Testis (tissue), 3 donors: ENCODE measurements around the gene MOSPD3. TPM values are rescaled to one million over a fixed set of nuclear protein-coding genes. Genes with fewer than 3 reads are reported as not detected.

Experiments used
- DNase-seq: peaks from one replicate; pipeline ENCODE4 v3.0.0-alpha.2; 2019
- H3K27ac ChIP-seq, 2 donors: fragments of 200-600 bp; sonication (generic); one replicate each; pipeline ENCODE4 v1.5.1; 2019
- H3K27me3 ChIP-seq: fragments of 200-600 bp; sonication (generic); one replicate; pipeline ENCODE4 v1.5.1; 2019
- H3K36me3 ChIP-seq: fragments of 200-600 bp; sonication (generic); one replicate; pipeline ENCODE4 v1.5.1; 2017; ENCODE audit warnings: low read depth; ENCODE audit errors: missing control alignments
- H3K4me1 ChIP-seq: fragments of 200-600 bp; sonication (generic); one replicate; pipeline ENCODE4 v1.5.1; 2019
- H3K4me3 ChIP-seq, 2 donors: fragments of 200-600 bp; sonication (generic); one replicate each; pipeline ENCODE4 v1.5.1; 2017 to 2019
- H3K9me3 ChIP-seq: fragments of 200-600 bp; sonication (generic); one replicate; pipeline ENCODE4 v1.5.1; 2017
- POLR2A ChIP-seq: fragments of 450-650 bp; IDR thresholded peaks from one replicate; pipeline ENCODE4 v1.6.1; 2017; ENCODE audit warnings: antibody characterized with exemption, mild to moderate bottlenecking, moderate library complexity
- WGBS, 2 donors: methylation state at CpG; one replicate each; pipeline ENCODE4 v1.1.5; 2018; 5-methylcytosine and 5-hydroxymethylcytosine counted together
- intact Hi-C: fragments of 100-400 bp; cut with DNase I; formaldehyde crosslinking; loops from one replicate; pipeline ENCODE4 v1.15.1; 2023; ENCODE audit warnings: low total_unique reads
- polyA plus RNA-seq: library from polyadenylated mRNA; stranded (reverse); fragments of 350-450 nt; fragmentation: Illumina TruSeq; extraction: RNeasy Lipid Tissue Mini Kit (QIAGEN cat#74804); gene quantifications from one replicate; pipeline ENCODE4 v1.2.3, GENCODE V29; 2014; ENCODE audit warnings: low read depth, low replicate concordance; ENCODE audit not compliant: insufficient read depth
- total RNA-seq, 2 donors: library from RNA; depleted of rRNA; stranded (reverse); fragments of >200 nt; gene quantifications; one replicate each; pipeline ENCODE4 v1.2.3, GENCODE V29; 2016
- TF ChIP-seq, protein P1 (sequence below), 3 experiments: fragments of 450-650 bp in 2 of 3; fragments of 200-600 bp in 1 of 3; sonication (generic) in 1 of 3; IDR thresholded peaks; one replicate each; pipeline ENCODE4 v1.5.1; 2016 to 2019; ENCODE audit warnings: antibody characterized with exemption in 3 of 3, mild to moderate bottlenecking in 2 of 3, moderate library complexity in 1 of 3

The MOSPD3 gene
- total and polyA plus RNA-seq, 3 donors from 2014 or later: 40.6 to 78.9 (median 62.8) TPM

DNA sequence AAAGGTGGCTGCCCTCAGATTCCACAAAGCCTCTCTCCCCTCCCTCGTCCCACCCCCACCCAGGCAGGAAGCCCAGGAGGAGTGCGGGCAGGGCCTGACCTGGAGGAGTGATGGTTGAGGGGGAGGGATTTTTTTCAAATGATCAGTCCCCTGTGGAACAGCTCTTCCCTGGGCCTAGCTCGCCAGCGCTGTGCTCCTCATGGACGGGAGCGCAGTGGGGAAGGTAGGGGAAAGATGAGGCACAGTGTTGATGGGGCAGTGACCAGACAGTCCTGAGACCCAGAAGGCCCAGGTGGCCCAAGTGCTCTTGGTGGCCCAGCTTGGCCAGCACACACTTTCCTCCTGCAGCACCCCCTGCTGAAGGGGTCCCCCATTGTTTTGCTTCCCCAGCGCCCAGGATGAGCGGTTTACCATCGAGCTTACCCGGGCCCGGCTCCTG is 47.2 kb upstream of the MOSPD3 start:
- H3K9me3 ChIP-seq: no peaks in the 10 kb centered on the region
- intact Hi-C loops: loop anchor here (5.0 kb wide), 1 partner anchor 127 kb away; the partner anchor contains the start of gene GIGYF1

DNA sequence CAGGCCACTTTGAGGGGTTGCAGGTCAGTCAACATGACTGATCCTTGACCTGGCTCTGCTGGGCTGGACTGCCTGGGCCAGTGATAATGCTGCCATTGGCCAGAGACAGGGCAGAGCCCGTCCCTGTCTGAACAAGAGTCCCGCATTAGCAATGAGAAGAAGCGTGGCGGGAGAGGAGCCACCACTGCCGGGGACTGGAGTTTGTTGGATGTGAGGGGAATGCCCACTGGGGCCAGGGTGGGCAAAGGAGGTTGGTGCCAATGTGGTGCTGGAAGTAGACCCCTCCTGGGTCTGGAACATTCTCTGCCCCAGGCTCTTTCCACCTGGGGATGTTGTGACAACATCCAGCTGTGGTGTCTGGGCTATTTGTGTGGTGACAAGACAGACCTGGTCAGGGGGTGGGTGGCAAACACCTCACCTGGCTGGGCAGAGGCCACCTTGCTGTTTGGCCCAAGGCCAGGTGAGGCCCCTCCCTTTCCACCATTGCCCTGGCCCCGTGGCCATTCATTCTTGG is 46.3 kb upstream of the MOSPD3 start:
- H3K4me3 ChIP-seq: no peak overlapping the region
- intact Hi-C loops: loop anchor here (5.0 kb wide), 1 partner anchor 126 kb away; the partner anchor contains the start of gene GIGYF1
- no peak for DNase-seq
- no peaks in the 10 kb centered on the region for H3K9me3 ChIP-seq
- peak overlapping the region in 1 of 2 donors; percentile 46 for H3K27ac ChIP-seq
- 85 to 93% methylated on average over 5 to 6 of the region's 6 CpGs for WGBS, 2 donors
- H3K4me1 ChIP-seq: peaks cover 41% of the 10 kb centered on the region
- H3K36me3 ChIP-seq: no peaks in the 10 kb centered on the region
- TF ChIP-seq POLR2A: no peak
- TF ChIP-seq, protein P1, sequence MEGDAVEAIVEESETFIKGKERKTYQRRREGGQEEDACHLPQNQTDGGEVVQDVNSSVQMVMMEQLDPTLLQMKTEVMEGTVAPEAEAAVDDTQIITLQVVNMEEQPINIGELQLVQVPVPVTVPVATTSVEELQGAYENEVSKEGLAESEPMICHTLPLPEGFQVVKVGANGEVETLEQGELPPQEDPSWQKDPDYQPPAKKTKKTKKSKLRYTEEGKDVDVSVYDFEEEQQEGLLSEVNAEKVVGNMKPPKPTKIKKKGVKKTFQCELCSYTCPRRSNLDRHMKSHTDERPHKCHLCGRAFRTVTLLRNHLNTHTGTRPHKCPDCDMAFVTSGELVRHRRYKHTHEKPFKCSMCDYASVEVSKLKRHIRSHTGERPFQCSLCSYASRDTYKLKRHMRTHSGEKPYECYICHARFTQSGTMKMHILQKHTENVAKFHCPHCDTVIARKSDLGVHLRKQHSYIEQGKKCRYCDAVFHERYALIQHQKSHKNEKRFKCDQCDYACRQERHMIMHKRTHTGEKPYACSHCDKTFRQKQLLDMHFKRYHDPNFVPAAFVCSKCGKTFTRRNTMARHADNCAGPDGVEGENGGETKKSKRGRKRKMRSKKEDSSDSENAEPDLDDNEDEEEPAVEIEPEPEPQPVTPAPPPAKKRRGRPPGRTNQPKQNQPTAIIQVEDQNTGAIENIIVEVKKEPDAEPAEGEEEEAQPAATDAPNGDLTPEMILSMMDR (IDR thresholded peaks at IDR 0.05): no peak
- H3K27me3 ChIP-seq: no peaks in the 10 kb centered on the region

More for the DNA sequence above, 47.2 kb upstream of the MOSPD3 start:
- Histone ChIP-seq H3K4me3 (no peak overlapping the region), H3K4me1 (peaks cover 39% of the 10 kb centered on the region), H3K27me3 (no peaks in the 10 kb centered on the region), H3K27ac (no peak overlapping the region), H3K36me3 (no peaks in the 10 kb centered on the region)
- TF ChIP-seq, protein P1 (IDR thresholded peaks at IDR 0.05): no peak
- no peak for TF ChIP-seq POLR2A
- no peak for DNase-seq
- 80 to 94% methylated on average over 10 to 11 of the region's 11 CpGs for WGBS, 2 donors

DNA sequence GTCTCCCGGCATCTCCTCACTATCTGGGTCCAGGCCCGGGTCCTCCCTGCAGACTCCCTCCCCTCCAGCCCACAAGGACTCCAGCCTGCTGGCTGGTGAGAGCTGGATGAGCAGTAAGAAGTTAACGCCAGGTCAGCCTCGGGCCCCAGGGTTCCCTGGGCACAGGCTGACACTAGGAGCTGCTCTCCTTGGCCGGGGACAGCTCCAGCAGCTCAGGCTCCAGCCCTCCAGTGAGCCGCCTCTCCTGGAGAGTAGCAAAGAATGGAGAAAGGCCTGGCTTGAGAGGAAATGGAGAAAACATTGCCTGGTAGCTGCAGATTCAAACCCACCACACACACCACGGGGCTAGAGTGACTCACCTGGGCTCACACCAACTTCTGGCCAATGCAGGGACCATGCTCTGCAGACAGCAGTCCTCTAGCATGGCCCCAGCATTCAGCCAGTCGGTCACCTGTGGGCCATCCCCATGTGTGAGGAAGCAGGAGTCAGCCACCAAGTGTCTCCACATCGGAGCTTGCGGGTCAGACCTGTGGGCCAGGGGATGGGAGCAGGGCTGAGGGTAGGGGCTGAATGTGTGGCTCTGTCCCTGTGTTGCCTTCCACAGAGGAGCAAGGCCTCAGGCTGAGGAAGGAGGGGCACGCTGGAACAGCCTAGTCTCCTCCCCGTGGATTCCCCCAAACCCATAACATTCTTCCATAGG is 45.2 kb upstream of the MOSPD3 start:
- no peak overlapping the region for H3K4me3 ChIP-seq
- intact Hi-C loops: loop anchor here (5.0 kb wide), 1 partner anchor 125 kb away; the partner anchor contains the start of gene GIGYF1
- H3K27ac ChIP-seq: peak overlapping the region; percentile 46 to 83
- no peaks in the 10 kb centered on the region for H3K27me3 ChIP-seq
- no peak for TF ChIP-seq POLR2A
- TF ChIP-seq, protein P1 (IDR thresholded peaks at IDR 0.05): no peak
- WGBS, 2 donors: 39 to 57% methylated on average over 7 to 12 of the region's 12 CpGs
- H3K36me3 ChIP-seq: no peaks in the 10 kb centered on the region
- no peak for DNase-seq
- no peaks in the 10 kb centered on the region for H3K9me3 ChIP-seq
- peaks cover 41% of the 10 kb centered on the region for H3K4me1 ChIP-seq

DNA sequence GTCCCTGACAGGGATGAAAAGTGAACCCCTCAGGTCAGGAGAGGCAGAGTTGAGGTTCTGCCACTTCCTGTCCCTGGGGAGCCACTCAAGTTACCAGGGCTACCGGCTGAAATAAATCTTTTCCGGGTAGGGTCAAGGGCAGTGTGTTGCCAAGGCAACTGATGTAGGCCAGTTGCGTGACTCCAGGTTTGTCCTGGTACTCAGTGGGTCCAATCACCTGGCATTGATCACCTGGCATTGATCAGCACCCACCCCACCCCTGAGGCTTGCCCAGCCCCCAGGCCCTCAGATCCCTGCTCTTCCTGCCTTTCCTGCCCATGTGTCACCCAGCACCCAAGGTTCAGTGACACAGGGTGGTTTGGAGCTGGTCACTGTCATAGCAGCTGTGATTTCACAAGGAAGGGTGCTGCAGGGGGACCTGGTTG is 44.6 kb upstream of the MOSPD3 start:
- intact Hi-C loops: loop anchor here (5.0 kb wide), 1 partner anchor 125 kb away; the partner anchor contains the start of gene GIGYF1
- WGBS, 2 donors: 27 to 47% methylated on average over 3 of the region's 3 CpGs
- DNase-seq: no peak
- Histone ChIP-seq H3K4me3 (no peak overlapping the region), H3K4me1 (peaks cover 41% of the 10 kb centered on the region), H3K27me3 (no peaks in the 10 kb centered on the region), H3K9me3 (no peaks in the 10 kb centered on the region), H3K36me3 (no peaks in the 10 kb centered on the region), H3K27ac (peak overlapping the region; percentile 46 to 83)
- TF ChIP-seq, protein P1 (IDR thresholded peaks at IDR 0.05): no peak
- no peak for TF ChIP-seq POLR2A
